Astrocyte (in vitro differentiated cells and primary cell): Measurements from ENCODE around the gene DDIAS.

Experiments
- EZH2 ChIP-seq: IDR thresholded peaks from 2 replicates; pipeline ENCODE4 v1.6.1; 2012; ENCODE audit warnings: mild to moderate bottlenecking, low read length, inconsistent platforms; ENCODE audit not compliant: insufficient read depth
- TF ChIP-seq, protein P1 (sequence below): IDR thresholded peaks from 2 replicates; pipeline ENCODE4 v1.5.1; 2011; ENCODE audit warnings: low read depth, mild to moderate bottlenecking, inconsistent platforms, low read length, moderate library complexity; ENCODE audit not compliant: insufficient read depth

DNA sequence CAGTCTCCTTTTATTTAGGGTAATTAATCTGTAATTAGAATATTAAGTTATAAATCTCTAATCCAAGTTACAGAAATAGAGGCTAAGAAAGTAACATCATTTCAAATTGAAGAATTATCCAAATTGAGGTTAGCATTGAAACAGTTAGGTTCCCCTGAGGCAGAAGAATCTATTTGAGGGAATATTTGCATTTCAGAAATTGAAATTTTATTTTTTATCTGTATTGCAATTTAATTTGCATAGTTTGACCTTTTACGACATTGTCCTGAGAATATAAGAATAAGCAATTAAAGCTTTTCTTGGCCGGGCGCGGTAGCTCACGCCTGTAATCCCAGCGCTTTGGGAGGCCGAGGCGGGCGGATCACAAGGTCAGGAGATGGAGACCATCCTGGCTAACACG is 27.6 kb downstream of the DDIAS start:
- TF ChIP-seq, protein P1, sequence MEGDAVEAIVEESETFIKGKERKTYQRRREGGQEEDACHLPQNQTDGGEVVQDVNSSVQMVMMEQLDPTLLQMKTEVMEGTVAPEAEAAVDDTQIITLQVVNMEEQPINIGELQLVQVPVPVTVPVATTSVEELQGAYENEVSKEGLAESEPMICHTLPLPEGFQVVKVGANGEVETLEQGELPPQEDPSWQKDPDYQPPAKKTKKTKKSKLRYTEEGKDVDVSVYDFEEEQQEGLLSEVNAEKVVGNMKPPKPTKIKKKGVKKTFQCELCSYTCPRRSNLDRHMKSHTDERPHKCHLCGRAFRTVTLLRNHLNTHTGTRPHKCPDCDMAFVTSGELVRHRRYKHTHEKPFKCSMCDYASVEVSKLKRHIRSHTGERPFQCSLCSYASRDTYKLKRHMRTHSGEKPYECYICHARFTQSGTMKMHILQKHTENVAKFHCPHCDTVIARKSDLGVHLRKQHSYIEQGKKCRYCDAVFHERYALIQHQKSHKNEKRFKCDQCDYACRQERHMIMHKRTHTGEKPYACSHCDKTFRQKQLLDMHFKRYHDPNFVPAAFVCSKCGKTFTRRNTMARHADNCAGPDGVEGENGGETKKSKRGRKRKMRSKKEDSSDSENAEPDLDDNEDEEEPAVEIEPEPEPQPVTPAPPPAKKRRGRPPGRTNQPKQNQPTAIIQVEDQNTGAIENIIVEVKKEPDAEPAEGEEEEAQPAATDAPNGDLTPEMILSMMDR = no peak
- TF ChIP-seq EZH2 = no peak
